Spleen (tissue), 7 donors: ENCODE data around the gene MACROD2.
"Not testable (repeated sequence)": the region's sequence is repeated elsewhere in the genome, so short reads cannot be mapped to it uniquely, and the experiment has no call there.

Source experiments
- CTCF ChIP-seq, 11 experiments: fragments of 200-600 bp in 7 of 11; fragments of 450-650 bp in 4 of 11; sonication (generic) in 4 of 11; IDR thresholded peaks in 8 of 11; conservative IDR thresholded peaks in 3 of 11; 1 replicate in 7 of 11; 2 replicates in 4 of 11; pipeline versions ENCODE4 v1.4.0 to v1.8.0; 2016 to 2021; ENCODE audit warnings: antibody characterized with exemption in 11 of 11, inconsistent platforms in 4 of 11, mild to moderate bottlenecking in 1 of 11
- POLR2AphosphoS5 ChIP-seq, 3 donors: sonication (generic); formaldehyde crosslinking; IDR thresholded peaks; one replicate each; pipeline ENCODE4 v1.5.1; 2017; ENCODE audit warnings: antibody characterized with exemption in 3 of 3
- donor health status: DM: no; HTN: no; CAD: no; lungs with moderate emphysema.
- donor health status: DM: no; HTN: no; CAD: no.
- donor health status: DM: no; HTN: no; CAD: no.

GRCh38 chr20:14982324-14982723, 987.0 kb downstream of the MACROD2 start:
- not testable (repeated sequence) for TF ChIP-seq CTCF (IDR thresholded peaks at IDR 0.05 in 8 of 11, conservative IDR thresholded peaks at IDR 0.05 in 3 of 11); POLR2AphosphoS5 (IDR thresholded peaks at IDR 0.05)
